Left renal pelvis (tissue), 4 donors: ENCODE data around the gene HACD1. TPM values are rescaled to one million over a fixed set of nuclear protein-coding genes. Genes with fewer than 3 reads are reported as not detected.
A peak's percentile ranks its signal among the peaks of the same experiment; 100 is the strongest.

Source experiments
- DNase-seq, 4 donors: peaks; one replicate each; pipeline ENCODE4 v3.0.0-alpha.2; 2013; ENCODE audit warnings: low read depth in 4 of 4, low spot score in 3 of 4
- polyA plus RNA-seq, 4 donors: library from polyadenylated mRNA; unstranded; fragments of 120-200 nt; gene quantifications; one replicate each; pipeline ENCODE4 v1.2.1, GENCODE V29; 2013; ENCODE audit not compliant: insufficient read length in 4 of 4

The HACD1 gene, protein sequence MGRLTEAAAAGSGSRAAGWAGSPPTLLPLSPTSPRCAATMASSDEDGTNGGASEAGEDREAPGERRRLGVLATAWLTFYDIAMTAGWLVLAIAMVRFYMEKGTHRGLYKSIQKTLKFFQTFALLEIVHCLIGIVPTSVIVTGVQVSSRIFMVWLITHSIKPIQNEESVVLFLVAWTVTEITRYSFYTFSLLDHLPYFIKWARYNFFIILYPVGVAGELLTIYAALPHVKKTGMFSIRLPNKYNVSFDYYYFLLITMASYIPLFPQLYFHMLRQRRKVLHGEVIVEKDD
- polyA plus RNA-seq: 10 to 100 TPM in 3 of 4 donors, 1 to 10 TPM in 1; 2.3 to 19.3 (median 14.9) TPM

DNA sequence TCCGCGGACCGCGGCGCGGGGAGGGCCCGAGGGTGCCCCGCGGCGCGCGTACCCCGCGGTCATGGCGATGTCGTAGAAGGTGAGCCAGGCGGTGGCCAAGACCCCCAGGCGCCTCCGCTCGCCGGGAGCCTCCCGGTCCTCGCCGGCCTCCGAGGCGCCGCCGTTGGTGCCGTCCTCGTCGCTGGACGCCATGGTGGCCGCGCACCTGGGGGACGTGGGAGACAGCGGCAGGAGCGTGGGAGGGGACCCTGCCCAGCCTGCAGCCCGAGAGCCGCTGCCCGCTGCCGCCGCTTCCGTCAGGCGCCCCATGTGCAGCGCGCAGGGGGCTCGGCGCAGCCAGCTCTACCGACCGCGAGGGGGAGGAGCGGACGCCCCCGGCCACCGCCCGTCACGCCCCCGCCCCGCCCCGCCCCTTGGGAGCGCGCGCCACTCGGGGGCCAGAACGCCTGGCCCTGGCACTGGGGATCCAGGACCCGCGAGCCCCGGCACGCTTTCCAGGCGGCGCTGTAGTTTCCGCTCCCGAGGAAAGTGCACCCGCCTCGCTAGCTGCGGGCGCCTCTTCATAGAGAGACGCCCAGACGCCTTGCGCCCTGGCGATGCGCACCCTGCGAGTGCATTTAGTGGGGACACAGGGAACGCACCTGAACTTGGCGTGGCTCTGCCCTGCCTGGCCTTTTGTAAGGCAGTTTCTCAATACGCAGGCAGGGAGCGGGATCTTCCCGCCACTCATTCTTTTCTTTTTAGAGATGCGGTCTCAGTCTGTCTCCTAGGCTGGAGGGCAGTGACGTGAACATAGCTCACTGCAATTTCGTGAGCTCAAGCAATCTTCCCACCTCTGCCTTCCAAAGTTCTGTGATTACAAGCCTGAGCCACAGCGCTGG, at the start of gene HACD1:
Gene HACD1, minus strand, starts transcription at position 344 of the 881 bp plus-strand sequence. Its CDS starts 35 bp downstream, at position 309.
- peak in 3 of 4 donors; percentile 31 to 38 (median 36) for DNase-seq

DNA sequence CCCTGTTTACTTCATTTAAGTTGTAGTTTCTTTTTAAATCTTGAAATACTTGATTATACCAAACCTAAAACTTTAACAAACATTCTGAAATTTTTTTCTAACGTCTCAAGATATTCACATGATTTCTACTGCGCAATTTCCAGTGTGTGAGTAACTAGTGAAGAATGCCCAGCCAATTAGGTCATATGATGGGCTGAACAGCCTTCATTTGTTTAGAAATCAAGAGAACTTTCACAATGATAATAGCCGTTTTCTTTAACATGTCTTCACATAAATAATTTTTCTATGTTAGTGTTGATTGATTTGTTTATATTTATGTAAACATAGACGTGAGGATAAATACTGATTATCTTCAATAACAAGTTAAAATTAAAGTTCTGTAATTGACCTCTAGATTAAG, 48.6 kb upstream of the HACD1 start:
- no peak for DNase-seq

DNA sequence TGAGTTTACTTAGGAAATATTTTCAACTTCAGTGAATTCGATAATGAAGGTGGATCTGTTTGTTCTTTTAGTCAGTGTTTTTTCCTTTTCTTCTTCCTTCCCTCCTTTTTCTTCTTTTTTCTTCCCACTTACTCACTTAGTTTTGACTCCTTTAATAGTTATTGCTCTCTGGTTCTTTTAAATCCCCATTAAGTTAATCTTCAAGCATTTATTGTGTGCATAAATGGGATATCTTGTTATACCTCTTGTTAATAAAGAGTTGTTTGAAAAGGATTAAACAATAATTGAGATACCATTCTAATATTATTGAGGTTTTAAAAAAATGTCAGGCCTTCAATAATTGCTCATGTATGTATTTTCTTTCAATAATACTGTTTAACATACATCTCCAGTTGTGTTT, 46.3 kb upstream of the HACD1 start:
- no peak for DNase-seq

DNA sequence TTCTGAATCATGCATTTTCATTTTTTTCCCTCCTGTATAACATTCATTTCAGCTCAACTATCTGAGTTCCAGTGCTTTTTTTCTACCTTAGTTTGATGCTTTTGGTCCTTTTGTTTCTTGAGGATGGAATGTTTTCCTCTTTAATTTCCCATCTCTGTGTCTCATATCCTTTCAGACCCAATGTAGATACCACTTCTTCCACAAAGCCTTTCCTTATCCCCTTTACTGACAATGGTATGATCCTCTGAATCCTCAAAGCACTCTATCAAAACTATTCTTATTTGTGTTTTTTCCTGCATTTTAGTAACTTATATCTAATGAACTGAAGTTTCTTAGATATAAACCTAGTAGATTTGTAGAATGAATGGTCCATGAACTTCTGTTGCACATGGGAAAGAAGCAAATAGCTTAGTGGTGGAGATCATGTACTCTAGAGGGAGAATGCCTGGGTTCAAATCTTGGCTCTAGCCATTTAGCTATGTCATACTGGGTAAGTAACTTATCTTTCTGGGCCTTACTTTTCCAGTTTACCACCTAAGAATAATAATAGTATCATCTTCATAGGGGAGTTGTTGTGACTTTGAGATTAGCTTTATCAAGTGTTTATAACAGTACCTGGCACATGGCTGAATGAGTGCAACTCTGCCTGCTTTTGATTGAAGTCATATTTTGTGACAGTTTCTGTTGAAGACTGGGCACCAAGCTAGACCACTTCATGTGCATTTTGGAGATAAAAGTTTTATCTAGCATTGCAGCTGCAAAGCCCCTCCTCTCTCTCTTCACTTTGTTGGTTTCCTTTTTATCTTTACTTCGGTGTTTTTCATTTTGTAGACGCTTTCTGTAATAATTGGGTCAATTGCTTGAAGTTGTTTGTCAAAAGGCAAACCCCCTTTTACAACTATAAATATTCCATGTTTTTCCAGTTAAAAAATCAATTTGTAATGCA, 45.3 kb upstream of the HACD1 start:
- DNase-seq: no peak

DNA sequence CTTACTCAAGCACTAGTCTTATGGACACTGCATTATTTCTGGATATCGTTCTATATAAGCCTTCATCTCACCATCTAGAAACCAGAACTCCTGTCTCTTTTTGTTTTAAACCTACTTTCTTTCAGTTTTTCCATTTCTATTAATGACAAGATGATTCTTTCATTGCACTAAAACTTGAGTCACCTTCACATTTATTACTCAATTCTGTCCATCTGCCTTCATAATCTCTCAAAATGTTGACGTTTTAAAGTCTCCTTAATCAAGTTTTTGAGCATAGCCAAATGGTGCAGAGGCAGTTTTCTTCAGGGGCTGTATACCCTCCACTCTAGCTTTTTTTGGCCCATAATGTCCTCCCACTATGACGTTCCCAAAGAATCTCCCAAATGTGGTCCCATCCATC, 44.3 kb upstream of the HACD1 start:
- DNase-seq: no peak

DNA sequence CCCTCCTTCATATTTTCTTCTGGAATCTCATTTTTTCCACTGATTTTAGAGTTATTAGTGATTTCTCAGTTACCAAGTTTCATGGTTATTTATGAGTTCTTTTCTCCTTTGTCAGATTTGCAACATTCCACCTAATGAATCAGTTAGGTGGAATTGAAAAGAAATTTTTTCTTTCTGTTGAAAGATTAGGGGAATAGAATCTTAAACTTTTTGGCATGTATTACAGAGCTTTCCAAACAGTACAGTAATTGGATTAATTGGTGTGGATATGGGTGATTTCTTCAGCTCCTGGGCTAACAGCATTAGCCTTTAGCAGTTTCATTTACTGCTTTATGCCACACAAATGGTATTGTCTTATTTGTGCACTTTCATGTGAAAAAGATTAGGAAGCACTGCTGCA, 43.7 kb upstream of the HACD1 start:
- no peak for DNase-seq

DNA sequence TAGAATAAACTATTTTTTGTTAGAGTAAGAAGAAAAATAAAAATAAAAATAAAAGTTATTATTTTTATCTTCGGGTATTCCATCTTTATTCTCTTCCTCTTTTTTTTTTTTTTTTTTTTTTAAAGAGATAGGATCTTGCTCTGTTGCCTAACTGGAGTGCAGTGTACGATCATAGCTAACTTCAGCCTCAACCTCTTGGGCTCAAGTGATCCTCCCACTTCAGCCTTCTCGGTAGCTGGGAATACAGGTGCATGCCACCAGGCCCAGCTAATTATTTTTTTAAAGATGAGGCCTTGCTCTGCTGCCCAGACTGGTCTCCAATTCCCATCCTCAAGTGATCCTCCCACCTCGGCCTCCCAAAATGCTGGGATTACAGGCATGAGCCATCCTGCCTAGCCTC, 42.2 kb upstream of the HACD1 start:
- no peak for DNase-seq

DNA sequence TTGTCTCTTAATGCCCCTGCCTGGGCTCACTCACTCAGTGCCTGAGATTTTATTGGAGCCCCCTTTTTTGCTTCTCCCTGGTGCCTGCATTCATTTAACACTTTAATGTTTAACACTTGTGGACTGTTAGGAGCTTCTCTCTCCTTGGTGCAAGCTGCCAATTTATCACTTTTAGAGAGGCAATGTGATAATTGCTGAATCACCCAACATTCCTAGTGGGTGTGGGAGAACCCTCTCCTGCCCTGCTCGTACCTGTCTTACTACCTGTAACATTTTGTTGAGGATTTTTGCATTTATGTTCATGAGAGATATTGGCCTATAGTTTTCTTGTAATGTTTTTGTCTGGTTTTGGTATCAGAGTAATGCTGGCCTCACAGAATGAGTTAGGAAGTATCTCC, 39.9 kb upstream of the HACD1 start:
- DNase-seq: no peak

DNA sequence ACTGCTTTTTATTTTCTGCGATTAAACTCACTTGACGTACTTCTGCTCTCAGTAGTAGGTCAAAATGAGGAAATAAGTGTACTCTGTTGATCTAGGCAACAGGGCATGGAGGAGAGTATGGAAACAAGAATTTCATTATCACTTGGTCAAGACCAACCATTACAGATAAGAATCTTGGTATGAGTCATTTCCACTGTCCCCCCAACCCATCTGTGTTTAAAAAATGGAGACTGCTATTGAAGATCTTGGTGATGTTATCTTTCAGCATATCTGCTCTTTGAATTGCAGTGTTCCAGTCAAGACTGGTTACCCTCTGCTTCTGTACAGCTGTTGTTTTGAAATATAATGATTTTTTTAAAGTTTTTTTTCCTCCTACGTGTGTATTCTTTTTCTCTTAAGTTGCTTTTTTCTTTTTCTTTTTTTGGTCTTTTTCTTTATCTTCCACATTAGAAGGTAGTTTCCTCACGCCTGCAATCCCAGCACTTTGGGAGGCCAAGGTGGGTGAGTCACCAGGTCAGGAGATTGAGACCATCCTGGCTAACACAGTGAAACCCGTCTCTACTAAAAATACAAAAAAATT, 38.5 kb upstream of the HACD1 start:
- DNase-seq: no peak

DNA sequence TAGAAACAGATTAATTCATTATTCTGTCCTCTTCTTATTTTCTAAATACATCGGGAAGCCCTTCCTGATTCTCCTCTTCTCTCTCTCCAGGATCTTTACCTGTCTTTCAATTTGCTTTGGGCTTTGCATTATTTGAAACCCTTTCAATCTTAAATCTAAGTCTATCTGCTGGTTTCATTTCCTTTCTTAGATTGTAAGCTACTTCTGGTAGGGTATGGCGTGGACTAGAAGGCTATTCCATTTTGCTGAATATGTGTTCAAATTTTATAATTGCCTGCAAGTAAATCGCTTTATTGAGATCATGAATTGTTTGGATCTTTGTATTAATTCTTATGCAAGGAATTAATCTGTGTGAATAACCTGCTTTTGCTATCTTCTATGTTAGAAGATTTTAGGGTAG, 37.8 kb upstream of the HACD1 start:
- DNase-seq: no peak

DNA sequence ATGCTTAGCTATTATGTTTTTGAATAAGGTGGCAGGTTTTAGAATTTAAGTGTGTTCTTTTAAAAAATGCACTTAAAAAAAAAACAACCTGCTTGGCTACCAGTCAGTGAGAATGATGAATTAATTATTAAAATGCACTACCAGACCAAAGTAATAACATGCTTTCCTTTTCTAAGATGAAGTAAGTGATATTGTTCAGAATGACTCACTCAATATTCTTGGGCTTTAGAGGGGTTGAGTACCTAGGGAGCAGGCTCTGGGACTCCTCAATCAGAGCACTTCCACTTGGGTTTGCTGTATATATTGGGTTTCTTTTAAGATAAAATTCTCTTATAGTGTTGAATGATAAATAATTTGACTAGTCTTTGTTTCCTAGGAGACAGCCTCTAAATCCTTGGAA, 35.4 kb upstream of the HACD1 start:
- no peak for DNase-seq

DNA sequence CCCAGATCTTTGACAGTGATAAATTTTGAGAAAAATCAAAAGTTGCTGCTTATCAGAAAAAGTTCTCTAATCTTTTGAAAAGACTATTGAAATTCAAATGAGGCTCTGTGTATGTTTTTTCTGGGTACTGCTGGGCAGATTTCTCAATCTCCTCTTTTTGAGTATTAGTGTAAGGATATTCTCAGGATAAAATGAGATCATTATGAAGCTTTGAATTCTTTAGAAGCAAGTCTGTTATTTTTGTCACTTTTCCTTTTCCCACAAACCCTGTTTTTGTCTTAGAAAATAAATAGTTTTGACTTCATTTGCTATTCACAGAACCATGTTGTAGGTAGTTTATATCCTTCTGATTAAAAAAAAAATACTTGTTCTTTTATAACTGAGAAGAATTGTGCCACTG, 34.7 kb upstream of the HACD1 start:
- no peak for DNase-seq

DNA sequence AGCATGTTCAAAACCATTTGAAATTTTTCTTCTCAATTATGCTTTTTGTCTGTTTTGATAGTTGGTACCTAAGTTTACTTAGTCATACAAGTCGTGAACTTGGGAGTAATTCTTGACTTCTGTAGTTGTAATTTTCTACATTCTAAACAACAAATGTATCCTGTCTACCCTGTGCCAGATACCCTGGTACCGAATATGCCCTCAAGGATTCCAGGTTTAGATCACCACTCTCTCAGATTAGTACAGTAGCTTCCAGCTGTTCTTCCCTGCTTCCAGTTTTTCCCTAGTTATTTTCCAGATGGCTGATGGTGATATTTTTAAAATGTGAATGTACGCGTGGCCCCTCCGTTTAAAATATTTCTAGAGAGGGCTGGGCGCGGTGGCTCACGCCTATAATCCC, 33.2 kb upstream of the HACD1 start:
- DNase-seq: no peak

DNA sequence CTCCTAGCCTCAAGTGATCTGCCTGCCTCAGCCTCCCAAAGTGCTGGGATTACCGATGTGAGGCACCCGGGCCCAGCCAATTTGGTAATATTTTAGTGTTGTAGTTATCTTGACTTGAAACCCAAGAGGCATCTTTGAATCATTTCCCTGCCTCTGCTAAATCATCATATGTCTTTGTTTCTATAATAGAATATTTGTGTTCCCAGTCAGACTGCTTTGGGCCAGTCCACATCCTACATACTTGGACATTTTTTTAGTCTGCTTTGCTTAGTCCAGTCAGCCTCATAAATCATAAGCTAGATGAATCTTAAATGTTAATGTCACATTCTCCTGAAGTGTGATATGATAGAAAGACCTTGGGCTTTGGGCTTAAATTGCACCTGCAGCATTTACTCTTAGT, 32.7 kb upstream of the HACD1 start:
- DNase-seq: no peak

DNA sequence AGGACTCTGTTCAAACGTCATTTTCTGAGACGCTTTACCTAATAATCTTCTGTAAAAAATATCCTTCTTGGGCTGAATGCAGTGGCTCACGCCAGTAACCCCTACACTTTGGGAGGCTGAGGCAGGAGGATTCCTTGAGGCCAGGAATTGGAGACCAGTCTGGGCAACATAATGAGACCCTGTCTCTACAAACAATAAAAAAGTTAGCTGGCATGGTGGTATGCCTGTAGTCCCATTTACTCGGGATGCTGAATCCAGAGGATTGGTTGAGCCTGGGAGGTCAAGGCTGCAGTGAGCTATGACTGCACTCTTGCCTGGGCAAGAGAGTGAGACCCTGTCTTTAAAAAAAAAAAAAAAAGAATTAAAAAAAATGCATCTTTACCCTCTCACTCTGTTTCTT, 31.9 kb upstream of the HACD1 start:
- no peak for DNase-seq

DNA sequence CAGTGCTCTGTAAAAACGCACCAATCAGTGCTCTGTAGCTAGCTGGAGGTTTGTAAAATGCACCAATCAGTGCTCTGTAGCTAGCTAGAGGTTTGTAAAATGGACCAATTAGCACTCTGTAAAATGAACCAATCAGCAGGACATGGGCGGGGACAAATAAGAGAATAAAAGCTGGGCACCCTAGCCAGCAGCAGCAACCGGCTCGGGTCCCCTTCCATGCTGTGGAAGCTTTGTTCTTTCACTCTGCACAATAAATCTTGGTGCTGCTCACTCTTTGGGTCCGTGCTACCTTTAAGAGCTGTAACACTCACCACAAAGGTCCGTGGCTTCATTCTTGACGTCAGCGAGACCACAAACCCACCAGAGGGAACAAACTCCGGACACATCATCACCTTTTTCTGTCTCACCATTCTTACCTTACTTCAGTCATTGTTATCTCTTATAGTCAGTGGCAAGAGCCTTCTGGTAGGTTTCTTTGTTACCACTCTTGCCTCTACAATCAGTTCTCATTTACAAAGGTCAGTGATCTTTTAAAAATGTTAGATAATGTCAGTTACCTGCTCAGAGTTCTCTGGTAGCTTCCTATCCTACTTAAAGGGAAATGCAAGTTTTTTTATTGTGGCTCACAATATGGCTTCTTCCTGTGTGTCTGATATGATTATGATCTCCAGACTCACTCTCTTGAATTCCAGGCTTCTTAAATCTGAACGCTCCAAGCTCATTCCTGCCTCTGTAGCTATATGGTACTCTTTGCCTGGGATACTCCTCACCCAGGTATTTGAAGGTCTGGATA, 31.3 kb upstream of the HACD1 start:
- no peak for DNase-seq

DNA sequence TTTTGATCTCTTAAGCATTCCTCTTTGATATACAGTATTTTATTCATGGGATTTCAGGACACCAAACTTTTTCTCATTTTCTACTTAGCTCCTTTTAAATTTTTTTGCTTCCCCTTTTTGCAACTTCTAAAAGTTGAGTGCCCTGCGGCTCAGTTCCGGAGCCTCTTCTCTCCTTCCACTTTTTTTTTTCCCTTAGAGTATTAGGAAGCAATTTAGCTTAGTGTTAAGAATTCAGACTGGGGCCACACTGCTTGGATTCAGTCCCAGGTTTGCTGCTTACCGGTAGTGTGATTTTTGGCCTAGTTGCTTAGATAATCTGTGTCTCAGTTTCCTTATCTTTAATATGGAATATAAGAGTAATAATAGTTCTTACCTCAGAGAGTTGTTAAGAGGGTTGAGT, 30.2 kb upstream of the HACD1 start:
- DNase-seq: no peak

DNA sequence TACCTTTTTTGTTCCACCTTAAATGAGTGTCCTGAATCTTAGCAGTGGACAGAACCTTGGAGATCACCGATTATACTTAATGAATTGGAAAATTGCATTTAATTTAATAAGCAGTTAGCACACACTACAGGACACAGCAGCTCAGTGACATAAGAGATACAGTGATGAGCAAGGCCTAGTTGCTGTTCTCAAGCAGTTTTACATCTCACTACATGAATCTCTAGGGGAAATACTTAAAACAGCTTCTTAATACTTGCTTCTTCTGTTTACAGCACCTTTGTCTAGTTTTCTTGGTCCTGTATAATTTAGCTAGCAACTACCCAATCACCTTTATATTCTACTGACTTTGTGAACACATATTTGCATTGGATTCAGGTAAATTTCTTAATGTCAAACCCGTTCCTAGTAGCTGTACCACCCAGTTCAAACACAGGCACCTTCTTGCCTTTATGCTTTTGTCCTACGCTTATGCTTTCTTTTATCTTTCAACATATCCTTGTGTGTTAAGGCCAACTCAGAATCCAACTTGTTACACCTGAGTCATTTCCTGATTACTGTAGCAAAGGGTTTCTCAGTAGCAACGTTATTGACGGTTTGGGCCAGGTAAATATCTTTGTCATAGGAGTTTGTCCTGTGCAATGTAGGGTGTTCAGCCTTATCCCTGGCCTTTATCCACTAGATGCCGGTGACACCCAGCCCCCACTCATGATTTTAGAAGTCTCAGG, 28.6 kb upstream of the HACD1 start:
- no peak for DNase-seq

DNA sequence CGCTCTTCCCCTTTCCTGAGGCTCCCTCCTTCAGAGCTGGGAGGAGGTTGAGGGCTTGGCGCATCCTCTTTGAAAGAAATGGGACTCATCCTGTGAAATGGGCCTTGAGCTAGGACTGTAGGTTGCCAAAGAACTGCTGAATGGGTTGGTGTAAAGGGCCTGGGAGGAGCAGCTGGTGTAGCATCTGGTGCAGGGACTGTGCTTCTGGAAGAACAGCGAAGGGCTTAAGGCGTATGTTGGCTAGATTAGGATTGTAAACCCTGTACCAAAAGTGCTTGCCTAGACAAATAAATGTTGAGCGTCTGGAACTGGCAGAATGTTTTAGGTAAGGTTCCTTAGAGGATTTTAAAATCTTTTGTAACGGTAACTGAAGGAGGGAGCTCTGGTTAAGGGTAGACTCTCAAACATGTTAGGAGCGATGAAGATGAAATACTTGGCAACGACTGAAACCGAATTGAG, 27.3 kb upstream of the HACD1 start:
- DNase-seq: peak in 1 of 4 donors; percentile 25
